ENCODE measurements around the gene LSP1.
"Not testable (repeated sequence)": the region's sequence is repeated elsewhere in the genome, so short reads cannot be mapped to it uniquely, and the experiment has no call there.

The LSP1 gene, protein sequence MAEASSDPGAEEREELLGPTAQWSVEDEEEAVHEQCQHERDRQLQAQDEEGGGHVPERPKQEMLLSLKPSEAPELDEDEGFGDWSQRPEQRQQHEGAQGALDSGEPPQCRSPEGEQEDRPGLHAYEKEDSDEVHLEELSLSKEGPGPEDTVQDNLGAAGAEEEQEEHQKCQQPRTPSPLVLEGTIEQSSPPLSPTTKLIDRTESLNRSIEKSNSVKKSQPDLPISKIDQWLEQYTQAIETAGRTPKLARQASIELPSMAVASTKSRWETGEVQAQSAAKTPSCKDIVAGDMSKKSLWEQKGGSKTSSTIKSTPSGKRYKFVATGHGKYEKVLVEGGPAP

DNA sequence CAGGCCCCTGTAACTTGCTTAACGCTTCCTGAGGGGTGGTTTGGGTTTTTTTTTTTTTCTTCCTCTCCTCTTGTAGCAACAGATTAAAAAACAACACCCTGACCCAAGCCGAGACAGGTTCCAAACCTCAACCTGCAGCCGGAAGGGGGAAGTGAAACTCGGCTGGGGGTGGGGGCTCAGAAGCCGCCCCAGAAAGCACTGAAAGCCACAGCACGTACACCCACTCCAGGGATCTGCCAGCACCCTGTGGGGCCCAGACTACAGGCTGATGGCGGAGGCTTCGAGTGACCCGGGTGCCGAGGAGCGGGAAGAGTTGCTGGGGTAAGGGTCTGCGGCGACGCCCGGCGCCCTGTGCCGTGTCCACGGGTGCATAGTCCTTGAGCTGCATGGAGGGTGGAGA, at the start of gene LSP1:
Gene LSP1, plus strand, starts transcription at position 208 of the 400 bp plus-strand sequence. Its CDS starts 61 bp downstream, at position 269.
- DNase-seq, result no peak

DNA sequence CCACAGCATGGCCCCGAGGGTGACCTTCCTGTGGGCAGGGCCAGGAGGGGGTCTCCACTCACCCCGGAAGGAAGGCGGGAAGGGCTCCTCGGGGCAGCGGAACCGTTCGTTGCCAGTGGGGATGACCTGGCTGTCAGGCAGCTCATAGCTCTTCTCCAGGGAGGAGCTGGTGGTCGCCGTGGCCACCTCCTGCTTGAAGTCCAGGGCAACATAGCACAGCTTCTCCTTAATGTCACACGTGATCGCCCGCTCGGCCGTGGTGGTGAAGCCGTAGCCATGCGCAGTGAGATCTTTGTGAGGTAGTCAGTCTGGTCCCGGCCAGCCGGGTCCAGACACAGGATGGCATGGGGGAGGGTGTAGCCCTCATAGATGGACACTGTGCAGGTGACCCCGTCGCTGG, 49.6 kb upstream of the LSP1 start:
- no peak for DNase-seq

DNA sequence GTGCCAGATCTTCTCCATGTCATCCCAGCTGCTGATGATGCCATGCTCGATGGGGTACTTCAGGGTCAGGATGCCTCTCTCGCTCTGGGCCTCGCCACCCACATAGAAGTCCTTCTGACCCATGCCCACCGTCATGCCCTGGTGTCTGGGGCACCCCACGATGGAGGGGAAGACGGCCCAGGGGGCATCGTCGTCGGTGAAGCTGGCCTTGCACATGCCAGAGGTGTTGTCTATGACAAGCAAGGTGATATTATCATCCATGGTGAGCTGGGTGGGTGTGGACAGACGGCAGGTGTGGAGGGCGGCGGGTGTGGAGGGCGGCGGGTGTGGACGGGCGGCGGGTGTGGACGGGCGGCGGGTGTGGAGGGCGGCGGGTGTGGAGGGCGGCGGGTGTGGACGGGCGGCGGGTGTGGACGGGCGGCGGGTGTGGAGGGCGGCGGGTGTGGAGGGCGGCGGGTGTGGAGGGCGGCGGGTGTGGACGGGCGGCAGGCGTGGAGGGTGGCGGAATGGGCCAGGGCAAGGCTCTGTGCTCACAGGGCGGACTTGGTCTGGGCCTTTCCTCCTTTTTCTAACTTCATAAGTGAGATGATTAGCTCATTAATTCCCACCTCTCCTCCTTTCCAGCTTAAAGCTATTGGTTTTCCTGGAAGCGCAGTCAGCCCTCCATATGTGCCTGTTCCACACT, 48.9 kb upstream of the LSP1 start:
- DNase-seq, result not testable (repeated sequence)

DNA sequence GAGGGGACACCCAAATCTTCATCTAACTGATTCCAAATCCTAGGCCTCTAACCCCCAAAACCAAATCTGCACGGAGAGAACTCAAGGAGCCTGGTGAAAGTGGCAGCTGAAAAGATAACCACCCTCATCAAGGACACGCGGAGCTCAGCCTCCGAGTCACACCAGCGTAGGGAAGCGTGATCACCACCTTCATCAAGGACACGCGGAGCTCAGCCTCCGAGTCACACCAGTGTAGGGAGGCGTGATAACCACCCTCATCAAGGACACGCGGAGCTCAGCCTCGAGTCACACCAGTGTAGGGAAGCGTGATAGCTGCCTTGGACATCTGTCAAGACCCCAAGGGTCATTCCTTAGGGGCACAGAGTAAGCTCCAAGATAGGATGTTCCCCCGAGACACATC, 47.4 kb upstream of the LSP1 start:
- no peak for DNase-seq

DNA sequence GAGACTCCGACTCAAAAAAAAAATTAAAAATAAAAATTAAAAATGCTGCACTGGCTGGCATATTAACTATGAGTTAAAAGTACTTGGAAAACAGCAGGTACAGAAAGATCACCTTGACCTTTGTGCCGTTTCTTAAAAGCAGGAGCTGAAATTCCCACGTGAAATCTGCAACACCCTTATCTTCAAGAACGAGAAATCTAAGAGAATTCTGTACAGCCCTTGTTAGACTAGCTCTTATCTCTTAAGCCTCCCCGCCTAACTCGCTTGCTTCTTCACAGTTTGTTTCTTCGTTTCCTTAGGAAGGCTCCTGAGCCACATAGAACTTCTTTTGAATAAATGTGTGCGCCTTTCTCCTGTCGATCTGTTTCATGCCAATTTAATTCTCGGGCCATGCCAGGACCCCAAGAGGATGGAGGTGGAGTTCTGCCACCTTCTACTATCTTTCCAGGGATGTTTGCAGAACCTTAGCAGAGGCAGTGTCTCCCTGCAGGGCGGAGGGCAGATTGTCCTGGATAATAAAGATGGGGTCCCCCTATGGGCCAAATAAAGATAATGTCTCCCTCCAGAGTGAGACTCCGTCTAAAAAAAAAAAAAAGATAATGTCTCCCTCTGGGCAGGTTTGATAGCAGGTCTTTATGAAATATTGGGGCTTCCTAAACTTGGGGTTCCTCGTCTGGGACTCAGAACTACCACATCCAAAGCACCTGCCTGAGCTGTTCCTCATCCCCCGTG, 45.5 kb upstream of the LSP1 start:
- no peak for DNase-seq

DNA sequence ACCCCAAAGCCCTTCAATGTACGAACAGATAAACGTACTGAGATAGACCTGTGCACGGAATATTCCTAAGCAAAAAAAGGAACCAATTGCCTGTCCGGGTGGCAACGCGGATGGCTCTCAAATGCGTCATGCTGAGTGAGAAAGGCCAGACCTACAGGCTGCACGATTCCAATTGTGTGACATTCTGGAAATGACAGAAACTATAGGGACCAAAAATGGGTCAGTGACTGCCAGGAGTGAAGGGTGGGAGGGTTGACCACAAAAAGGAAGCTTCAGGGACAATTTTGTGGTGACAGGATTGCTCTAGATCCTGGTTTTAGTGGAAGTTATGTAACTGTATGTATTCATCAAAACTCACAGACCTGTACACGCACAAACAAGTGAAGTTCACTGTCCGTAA, 42.1 kb upstream of the LSP1 start:
- no peak for DNase-seq

DNA sequence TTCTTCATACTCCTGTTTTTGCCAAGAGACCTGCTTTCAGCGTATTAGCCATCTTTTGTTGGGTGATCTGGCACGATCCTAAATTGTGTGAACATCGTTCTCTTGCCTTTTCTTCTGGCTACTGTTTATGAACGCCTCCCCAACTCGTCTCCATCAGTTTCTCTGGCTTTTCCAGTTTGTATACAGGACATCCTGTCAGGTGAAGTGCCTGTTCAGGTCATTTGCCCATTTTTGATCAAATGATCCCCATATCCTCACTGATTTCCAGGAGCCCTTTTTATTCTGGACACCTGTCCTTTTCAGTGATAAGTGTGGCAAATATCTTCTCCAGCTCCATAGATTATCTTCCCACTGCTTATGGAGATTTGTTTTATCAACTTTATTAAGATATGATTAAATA, 40.6 kb upstream of the LSP1 start:
- DNase-seq, result no peak

DNA sequence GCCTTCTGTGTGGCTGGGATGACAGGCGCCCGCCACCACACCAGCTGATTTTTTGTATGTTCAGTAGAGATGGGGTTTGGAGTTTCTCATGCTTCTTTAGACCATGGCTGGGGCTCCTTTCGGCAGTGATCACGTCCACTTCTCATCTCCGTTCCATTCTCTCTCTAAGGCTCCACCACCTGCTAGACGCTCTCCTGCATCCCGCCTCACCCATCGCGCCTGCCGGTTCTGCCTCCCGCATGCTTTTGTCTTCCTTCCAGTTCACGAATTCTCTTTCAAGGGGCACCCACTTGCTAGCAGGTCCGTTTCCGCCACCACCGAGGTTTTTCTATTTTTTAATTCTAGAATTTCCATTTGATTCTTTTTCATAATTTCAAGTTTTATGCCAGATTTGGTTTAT, 40.1 kb upstream of the LSP1 start:
- DNase-seq, result no peak

DNA sequence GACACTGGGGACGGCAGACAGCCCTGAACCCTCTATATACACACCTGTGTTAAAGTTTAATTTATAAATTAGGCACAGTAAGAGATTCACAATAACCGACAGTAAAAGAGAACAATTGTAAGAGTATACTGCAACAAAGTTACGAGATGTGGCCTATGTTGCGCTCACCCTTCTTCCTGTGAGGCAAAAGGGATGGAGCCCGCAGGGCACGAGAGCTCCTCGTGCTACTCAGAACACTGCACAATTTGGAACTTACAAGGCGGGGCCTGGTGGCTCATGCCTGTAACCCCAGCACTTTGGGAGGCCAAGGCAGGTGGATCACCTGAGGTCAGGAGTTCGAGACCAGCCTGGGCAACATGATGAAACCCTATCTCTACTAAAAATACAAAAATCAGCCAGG, 39.5 kb upstream of the LSP1 start:
- DNase-seq, result not testable (repeated sequence)

DNA sequence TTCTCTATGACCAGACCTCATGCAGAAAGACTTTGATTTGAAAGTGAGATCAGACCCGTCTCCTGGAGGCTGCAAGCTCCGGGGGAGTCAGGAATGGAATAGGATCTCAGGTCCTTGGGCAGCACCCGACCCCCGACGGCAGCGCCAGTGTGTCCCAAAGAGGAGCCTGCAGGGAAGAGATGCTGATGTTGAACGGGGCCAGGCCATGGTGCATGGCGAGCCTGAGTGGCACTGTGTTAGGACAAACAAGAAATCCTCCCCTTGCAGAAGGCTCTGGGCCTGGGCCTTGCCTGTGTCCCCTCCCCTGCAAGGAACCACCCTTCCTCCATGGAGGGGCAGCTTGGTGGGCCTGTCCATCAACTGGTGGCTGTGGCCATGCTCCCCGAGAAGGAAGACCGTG, 38.2 kb upstream of the LSP1 start:
- no peak for DNase-seq

DNA sequence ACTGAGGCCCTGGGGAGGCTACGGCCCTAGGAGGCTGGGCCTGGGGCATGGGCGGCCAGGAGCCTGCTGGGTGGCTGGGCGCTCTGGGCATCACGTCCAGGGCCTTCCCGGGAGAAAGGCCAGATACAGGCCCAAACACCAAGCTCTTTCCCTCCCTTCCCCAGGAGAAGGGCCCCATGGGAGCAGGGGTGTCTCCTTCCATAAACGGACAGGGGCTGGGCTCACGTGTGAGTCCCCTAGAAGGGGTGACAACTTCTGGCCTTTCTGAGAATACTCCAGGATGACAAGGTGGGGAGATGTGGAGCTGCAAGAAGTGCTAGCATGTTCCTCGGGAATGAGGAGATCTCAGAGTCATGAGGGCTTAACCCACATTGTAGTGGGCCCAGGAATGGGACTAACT, 37.6 kb upstream of the LSP1 start:
- no peak for DNase-seq

DNA sequence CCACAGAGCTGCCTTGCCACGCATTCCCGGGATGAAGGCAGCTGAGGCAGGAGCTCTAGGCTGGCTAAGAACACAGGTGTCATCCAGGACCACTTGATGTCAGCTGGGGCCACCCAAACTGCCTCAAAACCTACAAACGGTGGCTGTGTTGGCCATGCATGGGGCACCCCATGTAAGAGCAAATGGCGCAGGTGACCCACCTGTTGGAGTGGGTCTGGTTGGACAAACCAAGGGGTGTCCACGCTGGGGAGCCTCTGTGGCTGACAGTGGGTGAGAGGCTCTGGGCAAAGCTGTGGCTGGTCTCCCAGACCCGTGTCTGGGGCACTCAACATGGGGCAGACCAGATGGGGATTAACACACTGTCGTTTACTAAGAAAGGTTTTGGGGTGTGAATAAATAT, 37.1 kb upstream of the LSP1 start:
- no peak for DNase-seq

DNA sequence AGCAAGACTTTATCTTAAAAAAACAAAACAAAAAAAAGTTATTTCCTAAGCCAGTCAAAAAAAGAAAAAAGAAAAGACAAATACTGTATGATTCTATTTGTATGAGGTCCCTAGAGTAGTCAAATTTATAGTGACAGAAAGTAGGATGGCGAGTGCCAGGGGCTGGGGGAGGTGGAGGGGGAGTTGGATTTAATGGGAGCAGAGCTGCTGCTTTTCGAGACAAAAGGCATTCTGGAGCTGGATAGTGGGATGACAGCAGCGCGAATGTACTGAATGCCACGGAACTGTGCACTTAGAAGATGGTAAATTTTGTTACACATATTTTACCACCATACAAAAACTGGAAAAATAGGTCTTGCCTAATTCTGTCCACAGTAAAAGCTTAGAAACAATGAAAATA, 35.9 kb upstream of the LSP1 start:
- DNase-seq, result no peak

DNA sequence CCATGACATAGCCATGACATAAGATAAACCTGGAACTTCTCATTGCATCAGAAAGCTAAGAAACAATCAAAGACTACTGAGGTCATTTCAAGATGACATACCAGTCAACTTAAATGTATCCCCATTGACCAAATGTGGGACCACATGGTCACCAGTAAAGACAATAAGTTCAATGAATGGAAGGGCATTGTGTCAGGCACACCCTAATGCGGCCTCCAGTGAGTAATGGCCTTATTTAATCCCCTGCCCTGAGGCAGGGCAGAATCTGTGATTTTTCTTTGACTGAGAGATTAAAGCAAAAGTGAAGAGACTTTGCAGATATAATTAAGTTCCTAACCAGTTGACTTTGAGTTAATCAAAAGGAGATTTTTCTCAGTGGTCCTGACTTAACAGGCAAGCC, 35.4 kb upstream of the LSP1 start:
- no peak for DNase-seq

DNA sequence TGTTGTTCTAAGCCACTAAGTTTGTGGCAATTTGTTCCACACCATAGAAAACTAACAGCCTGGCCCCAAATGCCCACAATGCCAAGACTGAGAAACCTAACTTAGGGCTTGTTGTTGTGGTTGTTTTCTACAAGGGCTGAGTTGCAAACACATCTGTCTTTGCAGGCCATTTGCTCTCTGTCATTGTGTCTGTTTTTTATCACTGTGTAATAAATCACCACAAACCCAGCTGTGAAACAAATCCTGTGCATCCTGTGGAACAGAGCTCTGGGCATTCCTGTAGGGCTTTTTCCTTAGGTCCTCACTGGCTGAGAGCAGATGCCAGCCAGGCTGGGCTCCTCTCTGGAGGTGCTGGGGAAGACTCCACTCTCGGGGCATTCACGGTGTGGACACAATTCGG, 33.8 kb upstream of the LSP1 start:
- no peak for DNase-seq

DNA sequence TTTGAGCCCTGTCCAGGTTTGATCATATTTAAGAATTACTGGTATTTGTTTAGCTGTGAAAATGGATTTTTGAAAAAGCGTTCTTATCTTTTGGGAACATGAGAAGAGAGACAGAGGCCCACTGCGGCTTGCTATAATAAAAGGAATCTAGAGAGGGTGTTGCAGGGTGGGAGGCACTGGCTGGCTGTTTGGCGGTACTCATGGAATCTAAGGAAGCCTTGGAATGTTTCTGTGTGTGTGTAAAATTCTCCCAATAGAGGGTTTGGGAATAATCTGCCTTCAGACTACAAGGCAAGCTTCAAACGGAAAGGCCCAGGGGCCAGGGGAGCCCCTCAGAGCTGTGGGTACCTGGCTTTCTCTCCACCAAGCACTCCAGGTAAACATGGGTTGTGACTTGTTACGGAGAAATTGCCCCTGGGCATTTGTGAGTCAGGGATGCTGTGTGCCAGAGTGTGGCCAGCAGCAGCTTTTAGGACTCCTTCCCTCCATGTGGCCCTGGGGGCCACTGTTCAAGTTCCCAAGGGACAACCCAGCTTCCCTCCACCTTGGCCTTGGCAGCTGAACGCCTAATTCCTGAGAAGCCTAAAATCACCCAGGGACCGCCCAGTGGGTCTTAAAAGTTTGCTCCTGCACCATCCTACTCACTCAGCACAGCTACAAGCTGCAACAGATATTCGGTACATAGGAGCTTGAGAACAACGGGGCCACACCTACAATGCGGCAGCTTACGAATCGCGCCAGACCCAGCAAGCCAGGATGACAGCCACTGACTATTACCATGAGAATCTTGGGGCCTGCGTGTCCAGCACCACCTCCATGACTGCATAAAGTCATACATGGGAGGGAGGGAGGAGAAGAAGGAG, 32.2 kb upstream of the LSP1 start:
- DNase-seq, result no peak

DNA sequence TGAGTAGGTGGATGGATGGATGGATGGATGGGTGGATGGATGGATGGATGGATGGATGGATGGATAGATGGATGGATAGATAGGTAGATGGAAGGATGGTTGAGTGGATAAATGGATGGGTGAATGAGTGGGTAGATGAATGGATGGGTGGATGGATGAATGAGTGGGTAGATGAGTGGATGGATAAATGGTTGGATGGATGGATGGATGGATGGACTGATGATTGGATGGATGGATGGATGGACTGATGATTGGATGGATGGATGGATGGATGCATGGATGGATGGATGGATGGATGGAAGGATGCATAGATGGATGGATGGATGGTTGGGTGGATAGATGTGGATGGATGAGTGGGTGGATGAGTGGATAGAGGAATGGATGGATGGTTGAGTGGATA, 31.3 kb upstream of the LSP1 start:
- DNase-seq, result no peak

DNA sequence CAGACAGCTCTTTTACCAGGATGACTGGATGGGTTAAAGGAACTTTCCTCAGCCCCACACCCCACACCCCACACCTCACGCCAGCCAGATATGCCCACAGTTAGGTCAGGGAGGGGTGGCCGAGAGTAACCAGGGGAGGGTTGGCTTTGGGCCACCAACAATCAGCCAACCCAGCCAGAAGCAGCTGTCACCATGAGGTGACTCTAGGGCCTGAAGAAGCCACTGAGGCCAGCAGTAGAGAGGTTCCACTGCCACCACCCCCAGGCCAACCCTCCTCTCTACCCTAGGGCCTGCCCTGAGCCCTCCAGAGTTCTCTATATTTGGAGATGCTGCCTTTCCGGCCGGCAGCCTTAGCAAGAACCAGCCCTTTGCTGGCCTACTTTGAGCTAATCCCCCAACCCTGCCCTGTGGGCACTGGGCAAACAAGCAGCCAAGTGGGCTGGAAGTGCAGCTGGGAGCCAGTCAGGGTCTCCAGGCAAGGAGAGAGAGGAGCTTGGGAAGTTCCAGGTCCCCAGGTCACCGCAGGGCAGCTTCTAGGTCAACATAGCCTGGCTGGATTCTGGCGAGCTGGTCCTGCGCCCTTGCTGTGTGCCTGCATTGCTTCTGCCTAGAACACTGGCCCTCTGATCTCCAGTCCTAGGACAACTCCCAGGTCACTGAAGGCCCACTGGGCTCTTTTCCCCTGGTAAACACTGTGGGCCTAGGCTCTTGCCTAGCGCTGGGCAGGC, 30.1 kb upstream of the LSP1 start:
- DNase-seq, result no peak

DNA sequence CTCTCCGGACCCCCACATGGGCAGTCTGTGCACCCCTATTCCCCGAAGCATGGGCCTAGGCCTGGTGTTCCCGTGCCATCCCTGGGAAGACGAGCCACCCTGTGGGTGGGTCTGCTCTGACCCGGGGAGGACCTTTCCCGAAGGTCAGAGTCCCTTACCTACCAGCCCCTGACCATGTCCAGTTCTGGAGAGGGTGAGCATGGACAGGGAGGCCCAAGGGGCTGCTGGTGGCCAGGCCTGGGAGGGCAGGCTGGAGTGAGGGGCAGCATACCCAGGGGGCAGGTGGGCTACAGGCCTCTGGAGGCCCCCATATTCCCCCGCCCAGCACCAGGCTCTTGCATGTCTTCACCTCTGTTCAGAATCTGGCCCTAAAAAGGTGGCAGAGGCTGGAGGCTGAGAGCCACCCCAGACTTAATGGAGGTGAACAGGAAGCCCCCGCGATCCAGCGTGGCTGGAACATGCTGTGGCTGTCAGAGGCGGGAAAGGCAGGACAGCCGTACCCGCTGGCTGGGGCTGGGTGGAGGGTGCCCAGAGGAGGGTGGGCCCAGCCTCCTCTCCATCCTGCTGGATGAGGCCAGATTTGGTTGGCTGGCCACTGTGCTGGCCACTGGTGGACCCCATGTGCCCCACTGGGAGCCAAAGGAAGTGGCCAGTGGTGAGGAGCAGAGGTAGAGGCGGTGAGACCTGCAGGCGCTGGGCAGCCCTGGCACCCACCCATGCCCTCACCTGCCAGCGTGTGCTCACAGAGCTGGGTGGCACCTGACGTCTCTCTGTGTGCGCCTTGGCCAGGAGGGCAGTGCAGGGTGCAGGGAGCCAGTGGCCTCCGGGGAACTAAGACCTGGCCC, 29.3 kb upstream of the LSP1 start:
- DNase-seq, result no peak

DNA sequence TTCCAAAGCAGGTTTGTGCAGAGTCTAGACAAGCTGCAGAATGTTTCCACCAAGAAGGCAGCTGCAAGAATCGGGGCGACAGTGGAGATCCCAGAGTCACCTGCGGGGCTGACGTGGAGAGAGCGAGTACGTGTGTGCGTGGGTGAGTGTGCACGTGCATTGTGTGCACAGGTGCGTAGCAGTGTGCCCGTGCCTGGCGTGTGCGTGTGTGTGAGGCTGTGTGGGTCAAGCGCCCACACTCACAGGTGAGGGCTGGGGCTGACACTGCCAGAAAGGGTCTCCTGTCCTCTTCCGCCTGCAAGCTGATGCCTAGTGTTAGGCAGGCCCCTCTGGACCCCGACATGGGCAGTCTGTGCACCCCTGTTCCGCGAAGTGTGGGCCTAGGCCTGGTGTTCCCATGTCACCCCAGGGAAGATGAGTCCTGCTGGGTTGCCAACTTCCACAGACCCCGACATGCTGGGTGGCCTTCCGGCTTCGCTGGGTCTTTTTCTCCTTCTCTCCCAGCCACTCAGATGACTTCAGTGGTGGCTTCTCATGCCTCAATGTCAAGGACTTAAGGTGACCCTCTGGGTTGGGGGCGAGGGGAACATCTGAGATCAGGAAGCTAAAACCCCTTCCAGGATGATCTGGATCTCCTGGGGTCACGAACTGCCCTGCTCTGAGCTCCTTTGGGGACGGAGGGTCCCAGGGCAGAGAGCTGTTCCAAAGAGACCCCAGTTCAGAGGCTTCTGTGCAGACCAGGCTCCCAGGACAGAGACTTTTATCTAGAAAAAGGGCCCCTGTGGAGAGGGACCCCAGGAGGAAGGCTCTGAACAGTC, 28.5 kb upstream of the LSP1 start:
- DNase-seq, result no peak

All from DMS79 (cell line).